Testis (tissue), 3 donors: ENCODE data around the gene SCGB1D1. TPM values are rescaled to one million over a fixed set of nuclear protein-coding genes. Genes with fewer than 3 reads are reported as not detected.
A peak's percentile ranks its signal among the peaks of the same experiment; 100 is the strongest.

ENCODE experiments used
- DNase-seq: peaks from one replicate; pipeline ENCODE4 v3.0.0-alpha.2; 2019
- H3K27ac ChIP-seq, 2 donors: fragments of 200-600 bp; sonication (generic); one replicate each; pipeline ENCODE4 v1.5.1; 2019
- H3K27me3 ChIP-seq: fragments of 200-600 bp; sonication (generic); one replicate; pipeline ENCODE4 v1.5.1; 2019
- H3K36me3 ChIP-seq: fragments of 200-600 bp; sonication (generic); one replicate; pipeline ENCODE4 v1.5.1; 2017; ENCODE audit warnings: low read depth; ENCODE audit errors: missing control alignments
- H3K4me1 ChIP-seq: fragments of 200-600 bp; sonication (generic); one replicate; pipeline ENCODE4 v1.5.1; 2019
- H3K4me3 ChIP-seq, 2 donors: fragments of 200-600 bp; sonication (generic); one replicate each; pipeline ENCODE4 v1.5.1; 2017 to 2019
- H3K9me3 ChIP-seq: fragments of 200-600 bp; sonication (generic); one replicate; pipeline ENCODE4 v1.5.1; 2017
- POLR2A ChIP-seq: fragments of 450-650 bp; IDR thresholded peaks from one replicate; pipeline ENCODE4 v1.6.1; 2017; ENCODE audit warnings: antibody characterized with exemption, mild to moderate bottlenecking, moderate library complexity
- WGBS, 2 donors: methylation state at CpG; one replicate each; pipeline ENCODE4 v1.1.5; 2018; 5-methylcytosine and 5-hydroxymethylcytosine counted together
- intact Hi-C: fragments of 100-400 bp; cut with DNase I; formaldehyde crosslinking; loops from one replicate; pipeline ENCODE4 v1.15.1; 2023; ENCODE audit warnings: low total_unique reads
- polyA plus RNA-seq: library from polyadenylated mRNA; stranded (reverse); fragments of 350-450 nt; fragmentation: Illumina TruSeq; extraction: RNeasy Lipid Tissue Mini Kit (QIAGEN cat#74804); gene quantifications from one replicate; pipeline ENCODE4 v1.2.3, GENCODE V29; 2014; ENCODE audit warnings: low read depth, low replicate concordance; ENCODE audit not compliant: insufficient read depth
- total RNA-seq, 2 donors: library from RNA; depleted of rRNA; stranded (reverse); fragments of >200 nt; gene quantifications; one replicate each; pipeline ENCODE4 v1.2.3, GENCODE V29; 2016
- TF ChIP-seq, protein P1 (sequence below), 3 experiments: fragments of 450-650 bp in 2 of 3; fragments of 200-600 bp in 1 of 3; sonication (generic) in 1 of 3; IDR thresholded peaks; one replicate each; pipeline ENCODE4 v1.5.1; 2016 to 2019; ENCODE audit warnings: antibody characterized with exemption in 3 of 3, mild to moderate bottlenecking in 2 of 3, moderate library complexity in 1 of 3

SCGB1D1 gene
- total and polyA plus RNA-seq, 3 donors from 2014 or later = not detected

- H3K27me3 ChIP-seq = no peaks in the 10 kb centered on the region
- no peaks in the 10 kb centered on the region for H3K9me3 ChIP-seq
- no peaks in the 10 kb centered on the region for H3K4me1 ChIP-seq
- no peak overlapping the region for H3K4me3 ChIP-seq
- peak; percentile 10 for DNase-seq
- TF ChIP-seq, protein P1, sequence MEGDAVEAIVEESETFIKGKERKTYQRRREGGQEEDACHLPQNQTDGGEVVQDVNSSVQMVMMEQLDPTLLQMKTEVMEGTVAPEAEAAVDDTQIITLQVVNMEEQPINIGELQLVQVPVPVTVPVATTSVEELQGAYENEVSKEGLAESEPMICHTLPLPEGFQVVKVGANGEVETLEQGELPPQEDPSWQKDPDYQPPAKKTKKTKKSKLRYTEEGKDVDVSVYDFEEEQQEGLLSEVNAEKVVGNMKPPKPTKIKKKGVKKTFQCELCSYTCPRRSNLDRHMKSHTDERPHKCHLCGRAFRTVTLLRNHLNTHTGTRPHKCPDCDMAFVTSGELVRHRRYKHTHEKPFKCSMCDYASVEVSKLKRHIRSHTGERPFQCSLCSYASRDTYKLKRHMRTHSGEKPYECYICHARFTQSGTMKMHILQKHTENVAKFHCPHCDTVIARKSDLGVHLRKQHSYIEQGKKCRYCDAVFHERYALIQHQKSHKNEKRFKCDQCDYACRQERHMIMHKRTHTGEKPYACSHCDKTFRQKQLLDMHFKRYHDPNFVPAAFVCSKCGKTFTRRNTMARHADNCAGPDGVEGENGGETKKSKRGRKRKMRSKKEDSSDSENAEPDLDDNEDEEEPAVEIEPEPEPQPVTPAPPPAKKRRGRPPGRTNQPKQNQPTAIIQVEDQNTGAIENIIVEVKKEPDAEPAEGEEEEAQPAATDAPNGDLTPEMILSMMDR (IDR thresholded peaks at IDR 0.05) = no peak
- TF ChIP-seq POLR2A = no peak
- no peak overlapping the region for H3K27ac ChIP-seq
- WGBS, 2 donors = 89 to 96% methylated on average over 9 to 10 of the region's 10 CpGs
- intact Hi-C loops = no loop called here
- no peaks in the 10 kb centered on the region for H3K36me3 ChIP-seq
These were observed 38.9 kb upstream of the SCGB1D1 start for GRCh38 chr11:62150887-62151736.

GRCh38 chr11:62151737-62152102 is 38.3 kb upstream of the SCGB1D1 start:
- intact Hi-C loops = no loop called here
- WGBS, 2 donors = 87 to 93% methylated on average over 9 of the region's 9 CpGs
- H3K27me3 ChIP-seq = no peaks in the 10 kb centered on the region
- TF ChIP-seq, protein P1 (IDR thresholded peaks at IDR 0.05) = no peak
- TF ChIP-seq POLR2A = no peak
- H3K36me3 ChIP-seq = no peaks in the 10 kb centered on the region
- DNase-seq = peak; percentile 10
- H3K4me3 ChIP-seq = no peak overlapping the region
- H3K27ac ChIP-seq = no peak overlapping the region
- no peaks in the 10 kb centered on the region for H3K4me1 ChIP-seq
- H3K9me3 ChIP-seq = no peaks in the 10 kb centered on the region

DNA sequence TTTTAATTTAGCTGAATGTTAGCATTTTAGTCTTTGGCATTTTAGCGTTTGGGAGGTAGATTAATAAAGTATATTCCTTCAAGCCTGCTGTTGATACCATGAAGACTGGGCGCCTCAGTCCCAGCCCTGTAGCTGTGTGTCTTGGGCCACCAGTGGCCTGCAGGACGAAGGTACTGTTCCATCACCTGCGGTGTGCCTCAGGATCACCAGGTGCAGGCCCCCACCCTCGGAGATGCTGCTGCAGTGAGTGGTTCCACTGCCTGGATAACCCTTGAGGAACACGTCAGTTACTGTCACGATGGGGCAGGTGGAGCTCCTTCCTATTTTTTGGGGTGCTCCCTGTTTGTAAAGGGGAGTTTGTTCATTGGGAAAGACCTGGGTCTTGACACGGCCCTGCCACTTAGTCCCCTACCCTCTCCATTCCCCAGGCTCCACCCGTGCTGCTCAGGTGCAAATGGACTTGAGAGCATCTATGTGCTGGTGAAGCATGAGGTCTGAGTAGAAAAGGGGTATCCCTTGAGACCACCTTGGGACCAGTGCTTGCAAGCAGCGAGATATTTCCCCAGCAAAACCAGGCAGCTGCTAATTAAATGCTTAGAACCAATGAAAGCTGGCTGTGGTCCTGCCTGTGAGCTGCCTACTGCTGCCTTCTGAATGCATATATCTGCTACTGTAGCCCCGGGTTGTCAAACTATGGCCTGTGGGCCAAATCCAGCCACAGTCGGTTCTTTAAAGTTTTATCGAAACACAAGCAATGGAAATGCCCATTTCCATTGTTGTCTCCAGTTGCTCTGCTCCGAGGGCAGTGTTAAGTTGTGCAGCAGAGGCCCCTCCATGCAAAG is 37.5 kb upstream of the SCGB1D1 start:
- peak; percentile 10 for DNase-seq
- TF ChIP-seq, protein P1 (IDR thresholded peaks at IDR 0.05) = no peak
- no peak for TF ChIP-seq POLR2A
- Histone ChIP-seq H3K36me3 (no peaks in the 10 kb centered on the region), H3K27ac (no peak overlapping the region), H3K27me3 (no peaks in the 10 kb centered on the region), H3K4me3 (no peak overlapping the region), H3K4me1 (no peaks in the 10 kb centered on the region), H3K9me3 (no peaks in the 10 kb centered on the region)
- intact Hi-C loops = no loop called here
- 89 to 95% methylated on average over 9 to 14 of the region's 14 CpGs for WGBS, 2 donors

GRCh38 chr11:62153087-62153395 is 37.0 kb upstream of the SCGB1D1 start:
- intact Hi-C loops = no loop called here
- Histone ChIP-seq H3K36me3 (no peaks in the 10 kb centered on the region), H3K4me1 (no peaks in the 10 kb centered on the region)

More at GRCh38 chr11:62153087-62153395, 37.0 kb upstream of the SCGB1D1 start:
- no peak overlapping the region for H3K4me3 ChIP-seq
- WGBS, 2 donors = 78 to 96% methylated on average over 2 of the region's 2 CpGs
- DNase-seq = no peak
- H3K9me3 ChIP-seq = no peaks in the 10 kb centered on the region
- no peak for TF ChIP-seq POLR2A
- TF ChIP-seq, protein P1 (IDR thresholded peaks at IDR 0.05) = no peak
- no peak overlapping the region for H3K27ac ChIP-seq
- H3K27me3 ChIP-seq = no peaks in the 10 kb centered on the region
